Measurements from ENCODE around the gene RHBG. TPM values are rescaled to one million over a fixed set of nuclear protein-coding genes. Genes with fewer than 3 reads are reported as not detected.

The RHBG gene
- total and polyA plus RNA-seq, 5 experiments from 2014 or later = not detected

DNA sequence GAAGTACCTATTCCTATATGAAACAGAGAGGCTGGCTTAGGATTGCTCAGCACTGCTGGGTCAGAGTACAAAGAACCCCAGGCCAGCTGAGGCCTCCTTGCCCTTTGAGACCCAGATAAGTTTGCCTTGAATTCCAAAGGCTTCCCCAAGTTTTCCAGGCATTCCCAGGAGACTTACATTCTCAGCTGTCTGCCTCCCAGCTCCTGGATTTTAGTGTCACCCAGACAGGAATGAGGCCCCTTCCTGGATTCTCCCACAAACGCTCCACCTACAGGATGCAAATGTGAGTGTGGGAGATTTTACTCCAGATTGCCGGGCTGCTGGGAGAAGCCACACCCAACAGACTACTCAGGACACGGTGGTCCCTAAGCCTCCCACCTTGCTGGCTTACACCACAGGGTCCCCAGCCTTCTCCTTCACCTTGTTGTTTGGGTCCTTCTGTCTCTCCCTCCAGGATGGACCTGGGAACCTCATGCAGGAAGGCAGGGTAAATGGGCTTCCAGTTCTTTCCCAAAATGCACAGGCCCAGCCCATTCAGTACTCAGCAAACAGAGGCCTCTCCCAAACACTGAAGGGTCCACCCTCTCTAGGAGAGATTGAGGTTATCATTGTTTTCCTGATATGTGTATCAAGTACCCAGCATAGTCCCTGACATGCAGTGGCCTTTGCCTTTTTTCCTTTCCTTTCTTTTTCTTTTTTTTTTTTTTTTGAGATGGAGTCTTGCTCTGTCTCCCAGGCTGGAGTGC lies 10.6 kb downstream of the RHBG start:
- H3K27me3 Mint-ChIP-seq = peaks cover 0 to 14% (median 8%) of the 10 kb centered on the region in 5 donors
- no peaks in the 10 kb centered on the region for H3K4me1 Mint-ChIP-seq
- DNase-seq (no peak), ATAC-seq (no peak)
- no peak overlapping the region for H3K27ac Mint-ChIP-seq
- H3K36me3 Mint-ChIP-seq = no peaks in the 10 kb centered on the region
- no peak overlapping the region for H3K4me3 Mint-ChIP-seq
- H3K9me3 Mint-ChIP-seq = no peaks in the 10 kb centered on the region
- POLR2A ChIA-PET = interaction anchor here (0.7 kb wide), 1 partner anchor 302 kb away, joined by 4 read pairs; no protein-coding TSS in a partner anchor

DNA sequence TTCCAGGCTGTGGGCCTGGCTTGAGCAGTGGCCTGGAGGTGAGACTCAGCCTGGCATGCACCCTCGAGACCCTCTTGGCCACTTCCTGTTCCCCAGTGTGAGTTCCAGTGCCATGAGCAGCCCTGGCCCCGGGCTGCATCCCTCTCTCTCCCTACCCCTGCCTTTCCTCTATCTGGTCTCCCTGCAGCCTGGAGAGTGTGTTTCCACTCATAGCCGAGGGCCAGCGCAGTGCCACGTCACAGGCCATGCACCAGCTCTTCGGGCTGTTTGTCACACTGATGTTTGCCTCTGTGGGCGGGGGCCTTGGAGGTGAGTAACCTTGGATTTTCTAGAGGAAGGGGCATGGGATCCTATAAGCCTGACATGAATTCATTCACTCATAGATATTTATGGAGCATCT lies 13.6 kb downstream of the RHBG start:
- Mint-ChIP-seq H3K4me1 (peaks cover 4 to 11% (median 7%) of the 10 kb centered on the region in 4 donors), H3K4me3 (peak overlapping the region in 1 of 10 donors; percentile 60), H3K27me3 (peaks cover 3 to 15% (median 12%) of the 10 kb centered on the region in 5 donors), H3K36me3 (no peaks in the 10 kb centered on the region), H3K9me3 (no peaks in the 10 kb centered on the region), H3K27ac (no peak overlapping the region)
- POLR2A ChIA-PET = no interaction called here
- DNase-seq = no peak
- ATAC-seq = no peak

DNA sequence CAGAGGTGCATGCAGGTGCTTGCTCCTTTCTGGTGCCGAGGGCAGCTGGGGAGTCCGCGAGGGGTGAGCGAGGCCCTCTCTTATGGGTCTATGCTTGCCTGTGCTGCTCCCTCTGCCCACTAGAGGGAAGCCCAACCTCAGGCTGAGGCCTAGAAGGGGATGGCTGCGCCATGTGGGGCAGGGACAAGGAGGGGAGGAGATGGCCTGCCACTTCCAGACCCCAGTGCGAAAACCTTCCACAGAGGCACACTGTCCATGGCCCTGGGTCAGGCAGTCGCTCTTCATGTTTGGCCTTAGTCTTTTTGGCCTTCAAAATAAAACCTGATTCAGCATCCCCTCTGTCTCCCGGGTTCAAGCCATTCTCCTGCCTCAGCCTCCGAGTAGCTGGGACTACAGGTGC lies 14.0 kb downstream of the RHBG start:
- POLR2A ChIA-PET = no interaction called here
- no peak overlapping the region for H3K27ac Mint-ChIP-seq
- peak; percentile 36 to 79 (median 48) for DNase-seq
- H3K4me3 Mint-ChIP-seq = no peak overlapping the region
- H3K9me3 Mint-ChIP-seq = no peaks in the 10 kb centered on the region
- peak; percentile 75 to 89 for ATAC-seq
- no peaks in the 10 kb centered on the region for H3K36me3 Mint-ChIP-seq
- peaks cover 3 to 17% (median 15%) of the 10 kb centered on the region in 5 donors for H3K27me3 Mint-ChIP-seq
- H3K4me1 Mint-ChIP-seq = peaks cover 4 to 11% (median 7%) of the 10 kb centered on the region in 4 donors

DNA sequence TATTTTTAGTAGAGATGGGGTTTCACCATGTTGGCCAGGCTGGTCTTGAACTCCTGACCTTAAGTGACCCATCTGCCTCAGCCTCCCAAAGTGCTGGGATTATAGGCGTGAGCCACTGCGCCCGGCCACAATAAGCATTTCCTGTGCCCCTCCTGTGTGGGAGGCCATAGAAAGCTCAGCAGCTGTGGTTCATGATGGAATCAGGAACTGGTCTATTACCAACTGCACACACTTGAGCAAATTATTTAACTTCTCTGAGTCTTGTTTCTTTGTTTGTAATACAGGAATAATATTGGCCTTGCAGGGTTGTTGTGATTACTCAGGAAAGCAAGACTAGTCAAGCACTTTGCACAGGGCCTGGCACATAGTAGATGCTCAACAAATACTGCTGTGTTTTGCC lies 15.0 kb downstream of the RHBG start:
- H3K27me3 Mint-ChIP-seq = peaks cover 5 to 24% (median 20%) of the 10 kb centered on the region in 5 donors
- POLR2A ChIA-PET = interaction anchor here (0.7 kb wide), 1 partner anchor 118 kb away, joined by 6 read pairs; no protein-coding TSS in a partner anchor
- ATAC-seq = no peak
- no peaks in the 10 kb centered on the region for H3K9me3 Mint-ChIP-seq
- H3K27ac Mint-ChIP-seq = no peak overlapping the region
- peaks cover 4 to 14% (median 7%) of the 10 kb centered on the region in 4 donors for H3K4me1 Mint-ChIP-seq
- H3K36me3 Mint-ChIP-seq = no peaks in the 10 kb centered on the region
- no peak overlapping the region for H3K4me3 Mint-ChIP-seq
- no peak for DNase-seq

DNA sequence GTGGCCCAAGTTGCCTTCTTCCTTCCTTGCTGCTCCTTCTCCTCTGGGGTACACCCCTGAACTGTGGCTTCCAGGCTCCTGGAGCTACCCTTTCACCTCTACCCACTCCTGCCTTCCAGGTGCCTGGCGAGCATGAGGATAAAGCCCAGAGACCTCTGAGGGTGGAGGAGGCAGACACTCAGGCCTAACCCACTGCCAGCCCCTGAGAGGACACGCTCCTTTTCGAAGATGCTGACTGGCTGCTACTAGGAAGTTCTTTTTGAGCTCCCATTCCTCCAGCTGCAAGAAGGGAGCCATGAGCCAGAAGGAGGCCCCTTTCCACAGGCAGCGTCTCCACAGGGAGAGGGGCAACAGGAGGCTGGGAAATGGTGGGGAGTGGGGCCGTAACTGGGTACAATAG lies 15.6 kb downstream of the RHBG start:
- POLR2A ChIA-PET = interaction anchor here (1.9 kb wide), 1 partner anchor 61 kb away, joined by 18 read pairs; no protein-coding TSS in a partner anchor
- DNase-seq (no peak), ATAC-seq (no peak)
- H3K36me3 Mint-ChIP-seq = no peaks in the 10 kb centered on the region
- no peak overlapping the region for H3K4me3 Mint-ChIP-seq
- peaks cover 5 to 31% (median 26%) of the 10 kb centered on the region in 5 donors for H3K27me3 Mint-ChIP-seq
- peaks cover 4 to 14% (median 7%) of the 10 kb centered on the region in 4 donors for H3K4me1 Mint-ChIP-seq
- no peaks in the 10 kb centered on the region for H3K9me3 Mint-ChIP-seq
- no peak overlapping the region for H3K27ac Mint-ChIP-seq

DNA sequence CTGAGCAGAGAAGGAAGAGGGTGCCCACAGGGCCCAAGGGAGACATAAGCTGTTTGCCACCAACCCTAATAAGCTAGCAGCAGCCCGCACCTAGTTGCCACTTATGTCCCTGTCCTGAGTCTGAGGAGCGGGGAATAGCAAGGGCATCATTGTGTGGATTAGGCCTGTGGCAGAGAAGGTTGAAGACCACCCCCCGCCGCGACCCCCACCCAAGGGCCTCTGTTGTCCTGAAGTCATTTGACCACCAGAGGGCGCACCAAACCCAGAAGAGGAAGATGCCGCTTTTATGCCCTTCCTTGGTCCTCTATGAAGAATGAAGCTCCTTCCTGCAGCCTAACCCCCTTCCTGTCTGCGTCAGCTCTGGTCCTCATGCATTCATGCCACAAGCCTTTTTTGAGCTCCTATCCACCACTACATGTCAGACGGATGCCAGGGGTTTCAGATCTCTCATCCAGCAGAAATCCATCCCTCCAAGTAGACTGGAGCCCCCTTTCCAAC lies 16.6 kb downstream of the RHBG start:
- peak overlapping the region in 1 of 10 donors; percentile 31 for H3K4me3 Mint-ChIP-seq
- DNase-seq = peak; percentile 57 to 90 (median 76)
- H3K27ac Mint-ChIP-seq = peak overlapping the region in 5 of 10 donors; percentile 1 to 77 (median 26)
- POLR2A ChIA-PET = interaction anchor here (0.6 to 1.9 kb wide), 5 partner anchors 60 to 223 kb away, joined by 3 to 18 read pairs (median 3); partner anchors contain the start of gene NAXE
- H3K4me1 Mint-ChIP-seq = peaks cover 4 to 14% (median 7%) of the 10 kb centered on the region in 4 donors
- ATAC-seq = peak; percentile 89 to 92
- H3K27me3 Mint-ChIP-seq = peaks cover 5 to 40% (median 33%) of the 10 kb centered on the region in 5 donors
- no peaks in the 10 kb centered on the region for H3K9me3 Mint-ChIP-seq
- no peaks in the 10 kb centered on the region for H3K36me3 Mint-ChIP-seq

DNA sequence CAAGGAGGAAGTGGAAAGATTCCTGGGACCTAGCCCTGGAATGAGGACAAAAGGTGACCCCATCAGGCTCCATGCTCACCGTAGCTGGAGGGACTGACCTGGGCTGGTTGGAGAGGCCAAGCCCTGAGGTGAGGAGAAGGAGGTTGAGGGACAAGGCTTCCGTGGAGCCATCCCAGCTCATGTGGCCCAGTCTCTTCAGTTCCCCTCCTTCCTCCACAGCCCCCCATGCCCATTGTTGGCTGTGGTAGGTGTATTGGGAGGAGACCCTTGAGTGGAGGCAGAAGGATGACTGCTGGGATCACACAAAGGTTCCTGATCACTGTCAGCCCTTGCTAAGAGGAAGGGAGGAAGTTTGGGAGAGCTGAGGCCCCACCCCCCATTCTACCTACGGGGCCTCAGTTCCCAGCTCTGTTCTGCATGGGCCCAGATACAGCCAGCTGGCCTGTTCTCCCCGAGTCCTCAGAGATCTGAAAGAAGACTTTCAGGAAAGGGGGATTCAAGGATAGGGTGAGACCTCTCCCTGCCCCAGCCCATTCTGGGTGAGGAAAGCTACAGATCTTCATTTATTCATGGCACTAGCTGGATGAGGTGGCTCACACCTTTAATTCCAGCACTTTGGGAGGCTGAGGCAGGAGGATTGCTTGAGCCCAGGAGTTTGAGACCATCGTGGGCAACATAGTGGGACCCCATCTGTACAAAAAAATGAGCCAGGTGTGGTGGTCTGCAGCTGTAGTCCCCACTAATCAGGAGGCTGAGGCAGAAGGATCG lies 17.3 kb downstream of the RHBG start:
- Mint-ChIP-seq H3K36me3 (no peaks in the 10 kb centered on the region), H3K27ac (peak overlapping the region in 4 of 10 donors; percentile 3 to 77 (median 36)), H3K4me3 (no peak overlapping the region), H3K27me3 (peaks cover 5 to 41% (median 34%) of the 10 kb centered on the region in 5 donors), H3K9me3 (no peaks in the 10 kb centered on the region), H3K4me1 (peaks cover 4 to 14% (median 7%) of the 10 kb centered on the region in 4 donors)
- DNase-seq (no peak), ATAC-seq (no peak)
- POLR2A ChIA-PET = interaction anchor here (0.6 to 1.9 kb wide), 4 partner anchors 59 to 222 kb away, joined by 3 to 18 read pairs (median 3); partner anchors contain the start of gene NAXE

DNA sequence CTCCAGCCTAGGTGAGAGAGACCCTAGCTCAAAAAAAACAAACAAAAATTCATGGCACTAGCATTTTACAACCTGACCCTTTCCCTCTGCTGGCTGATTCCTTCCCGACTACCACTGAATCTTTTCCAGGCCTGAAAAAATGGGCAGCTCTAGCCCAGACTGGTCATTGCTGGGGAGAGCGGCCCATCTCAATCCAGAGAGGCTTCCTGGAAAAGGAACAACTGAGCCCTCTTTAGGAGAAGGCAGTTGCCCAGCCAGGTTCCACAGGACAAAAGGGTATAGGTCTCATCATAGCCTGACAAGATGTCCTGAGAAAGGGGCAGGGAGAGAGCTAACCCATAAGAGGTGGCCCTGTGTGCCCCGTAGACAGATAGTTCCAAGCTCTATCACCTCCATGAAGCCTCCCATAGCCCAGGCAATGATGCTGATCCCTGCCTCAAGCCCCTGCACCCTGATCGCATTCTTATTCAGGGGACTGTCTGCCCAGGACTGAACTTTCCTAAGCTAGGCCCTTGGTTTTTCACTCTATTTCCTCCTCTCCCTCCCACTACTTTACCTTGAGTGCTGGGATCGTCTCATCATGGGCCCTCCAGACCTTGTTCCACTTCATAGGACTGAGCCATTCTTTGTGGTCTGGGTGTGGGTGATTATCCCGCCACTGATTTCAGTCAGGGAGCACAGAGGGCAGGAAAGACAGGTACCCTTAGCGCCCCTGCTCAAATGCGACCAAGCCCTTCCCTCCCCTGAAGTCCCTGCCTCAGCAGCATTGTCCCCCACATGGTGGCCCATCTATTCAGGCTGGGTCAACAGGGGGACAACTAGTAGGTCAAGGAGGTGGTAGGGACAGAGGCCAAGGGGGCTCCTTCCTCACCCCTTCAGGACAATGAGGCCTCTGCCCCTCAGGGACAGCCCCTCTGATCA lies 18.2 kb downstream of the RHBG start:
- DNase-seq (no peak), ATAC-seq (no peak)
- POLR2A ChIA-PET = no interaction called here
- peaks cover 5 to 46% (median 33%) of the 10 kb centered on the region in 5 donors for H3K27me3 Mint-ChIP-seq
- peaks cover 4 to 14% (median 7%) of the 10 kb centered on the region in 4 donors for H3K4me1 Mint-ChIP-seq
- peak overlapping the region in 1 of 10 donors; percentile 41 for H3K27ac Mint-ChIP-seq
- peaks cover 0 to under 1% (median 0%) of the 10 kb centered on the region in 3 donors for H3K36me3 Mint-ChIP-seq
- no peaks in the 10 kb centered on the region for H3K9me3 Mint-ChIP-seq
- no peak overlapping the region for H3K4me3 Mint-ChIP-seq

DNA sequence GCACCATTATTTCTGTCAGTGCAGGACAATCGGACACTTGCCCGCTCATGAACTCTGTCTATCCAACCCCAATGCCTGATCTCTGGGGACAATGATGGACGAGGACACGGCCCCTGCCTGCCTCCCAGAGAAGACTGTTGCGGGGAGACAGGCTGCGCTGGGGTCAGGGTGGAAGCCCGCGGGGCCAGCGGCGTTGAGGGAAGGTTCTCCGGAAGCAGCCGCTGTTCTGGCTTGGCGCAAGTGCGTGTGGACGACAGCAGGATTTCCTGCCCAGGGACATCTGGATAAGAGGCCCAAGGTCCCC lies 18.8 kb downstream of the RHBG start:
- POLR2A ChIA-PET = no interaction called here
- ATAC-seq = no peak

DNA sequence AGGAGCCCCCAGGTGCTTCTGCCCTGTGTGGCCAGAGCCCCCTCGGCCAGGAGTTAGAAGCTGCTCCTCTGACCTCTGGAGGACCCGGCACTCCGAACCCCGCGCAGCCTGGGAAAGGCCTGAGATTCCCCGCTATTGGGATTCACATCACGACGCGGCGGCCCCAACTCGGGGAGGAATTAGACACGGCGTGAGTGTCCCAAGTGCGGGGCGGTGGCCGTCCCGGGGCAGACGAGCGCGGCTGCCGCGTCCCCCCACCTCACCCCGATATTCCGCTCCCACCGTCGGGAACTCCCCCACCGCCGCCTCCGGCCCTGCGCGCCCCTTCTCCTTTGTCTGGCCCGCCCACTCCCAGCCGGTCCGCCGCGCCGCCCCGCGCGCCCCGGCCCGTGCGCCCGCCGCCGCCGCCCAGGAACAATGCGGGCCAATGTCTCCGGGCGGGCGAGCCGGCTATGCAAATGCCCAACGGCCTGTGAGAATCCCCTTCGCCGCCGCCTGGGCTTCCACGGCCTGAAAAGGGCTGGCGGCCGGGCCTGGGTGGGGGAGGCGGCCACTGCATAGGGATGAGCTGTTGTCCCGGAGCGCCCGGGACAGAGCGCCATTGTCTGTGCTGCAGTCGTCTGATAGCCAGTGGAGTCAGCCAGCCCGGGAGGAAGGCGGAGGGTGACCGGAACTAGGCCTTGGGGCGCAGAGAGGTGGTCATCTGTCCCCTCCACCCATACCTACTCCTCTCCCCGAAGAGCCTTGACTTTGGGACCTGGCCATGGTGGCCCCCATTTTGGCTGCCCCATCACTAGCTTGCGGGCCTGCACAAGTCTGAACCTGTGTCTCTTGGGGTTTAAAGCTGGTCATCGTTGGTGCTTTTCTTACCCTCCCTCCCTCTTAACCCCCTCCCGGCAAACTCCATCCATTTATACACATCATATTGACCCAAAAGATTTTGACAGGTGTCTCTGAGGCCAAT lies 19.4 kb downstream of the RHBG start:
- Mint-ChIP-seq H3K36me3 (peaks cover 0 to 1% (median 0%) of the 10 kb centered on the region in 3 donors), H3K4me3 (no peak overlapping the region), H3K4me1 (peaks cover 4 to 14% (median 7%) of the 10 kb centered on the region in 4 donors), H3K27me3 (peaks cover 5 to 50% (median 33%) of the 10 kb centered on the region in 5 donors), H3K27ac (no peak overlapping the region), H3K9me3 (no peaks in the 10 kb centered on the region)
- POLR2A ChIA-PET = no interaction called here
- ATAC-seq (no peak), DNase-seq (no peak)

More for the DNA sequence above, 18.8 kb downstream of the RHBG start:
- H3K4me1 Mint-ChIP-seq = peaks cover 4 to 14% (median 7%) of the 10 kb centered on the region in 4 donors
- H3K9me3 Mint-ChIP-seq = no peaks in the 10 kb centered on the region
- no peak for DNase-seq
- peaks cover 5 to 49% (median 33%) of the 10 kb centered on the region in 5 donors for H3K27me3 Mint-ChIP-seq
- no peak overlapping the region for H3K4me3 Mint-ChIP-seq
- H3K27ac Mint-ChIP-seq = no peak overlapping the region
- H3K36me3 Mint-ChIP-seq = peaks cover 0 to 1% (median 0%) of the 10 kb centered on the region in 3 donors

DNA sequence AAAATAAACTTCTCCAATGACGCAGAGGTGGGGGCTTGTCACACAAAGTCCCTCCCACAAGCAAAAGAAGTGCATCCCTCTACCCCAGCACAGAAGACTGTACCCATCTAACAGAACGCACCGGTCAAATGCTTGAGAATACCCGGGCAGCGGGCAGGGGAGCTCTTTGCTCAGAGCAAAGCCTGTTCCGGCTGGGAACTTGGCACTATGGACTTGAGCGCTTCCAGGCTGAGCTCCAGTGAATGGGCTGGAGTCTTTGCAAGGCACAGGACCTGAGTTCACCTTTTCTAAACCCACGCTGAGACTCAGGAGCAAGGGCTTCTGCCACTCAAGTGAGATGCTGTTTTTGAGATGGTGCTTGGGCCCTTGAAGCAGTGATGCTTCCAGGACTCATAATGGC lies 20.3 kb downstream of the RHBG start:
- DNase-seq = no peak
- Mint-ChIP-seq H3K27ac (no peak overlapping the region), H3K4me1 (peaks cover 4 to 14% (median 7%) of the 10 kb centered on the region in 4 donors), H3K4me3 (peak overlapping the region in 1 of 10 donors; percentile 34), H3K9me3 (no peaks in the 10 kb centered on the region), H3K27me3 (peaks cover 5 to 51% (median 33%) of the 10 kb centered on the region in 5 donors), H3K36me3 (peaks cover 0 to 1% (median 0%) of the 10 kb centered on the region in 3 donors)
- no peak for ATAC-seq
- POLR2A ChIA-PET = no interaction called here

All from naive thymus-derived CD8-positive, alpha-beta T cell (primary cell).